Measurements from ENCODE around the gene CNTF. TPM values are rescaled to one million over a fixed set of nuclear protein-coding genes. Genes with fewer than 3 reads are reported as not detected.
A peak's percentile ranks its signal among the peaks of the same experiment; 100 is the strongest.

CNTF gene
- total and polyA plus RNA-seq, 12 donors = 0.15 to 1.6 (median 1.1) TPM

- Histone ChIP-seq H3K4me3 (no peak overlapping the region), H3K9me3 (peaks cover 0 to 10% (median 0%) of the 10 kb centered on the region in 11 donors), H3K36me3 (no peaks in the 10 kb centered on the region), H3K27ac (no peak overlapping the region), H3K27me3 (no peaks in the 10 kb centered on the region), H3K4me1 (peaks cover 0 to 20% (median 4%) of the 10 kb centered on the region in 9 donors)
- DNase-seq (no peak), ATAC-seq (no peak)
- TF ChIP-seq, protein P1, sequence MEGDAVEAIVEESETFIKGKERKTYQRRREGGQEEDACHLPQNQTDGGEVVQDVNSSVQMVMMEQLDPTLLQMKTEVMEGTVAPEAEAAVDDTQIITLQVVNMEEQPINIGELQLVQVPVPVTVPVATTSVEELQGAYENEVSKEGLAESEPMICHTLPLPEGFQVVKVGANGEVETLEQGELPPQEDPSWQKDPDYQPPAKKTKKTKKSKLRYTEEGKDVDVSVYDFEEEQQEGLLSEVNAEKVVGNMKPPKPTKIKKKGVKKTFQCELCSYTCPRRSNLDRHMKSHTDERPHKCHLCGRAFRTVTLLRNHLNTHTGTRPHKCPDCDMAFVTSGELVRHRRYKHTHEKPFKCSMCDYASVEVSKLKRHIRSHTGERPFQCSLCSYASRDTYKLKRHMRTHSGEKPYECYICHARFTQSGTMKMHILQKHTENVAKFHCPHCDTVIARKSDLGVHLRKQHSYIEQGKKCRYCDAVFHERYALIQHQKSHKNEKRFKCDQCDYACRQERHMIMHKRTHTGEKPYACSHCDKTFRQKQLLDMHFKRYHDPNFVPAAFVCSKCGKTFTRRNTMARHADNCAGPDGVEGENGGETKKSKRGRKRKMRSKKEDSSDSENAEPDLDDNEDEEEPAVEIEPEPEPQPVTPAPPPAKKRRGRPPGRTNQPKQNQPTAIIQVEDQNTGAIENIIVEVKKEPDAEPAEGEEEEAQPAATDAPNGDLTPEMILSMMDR (IDR thresholded peaks at IDR 0.05) = no peak
- intact Hi-C loops (cut with DNase I) = no loop called here
- WGBS, 2 donors = 70 to 85% methylated on average over 2 of the region's 2 CpGs
These were observed 24.8 kb downstream of the CNTF start for GRCh38 chr11:58647141-58647699.

DNA sequence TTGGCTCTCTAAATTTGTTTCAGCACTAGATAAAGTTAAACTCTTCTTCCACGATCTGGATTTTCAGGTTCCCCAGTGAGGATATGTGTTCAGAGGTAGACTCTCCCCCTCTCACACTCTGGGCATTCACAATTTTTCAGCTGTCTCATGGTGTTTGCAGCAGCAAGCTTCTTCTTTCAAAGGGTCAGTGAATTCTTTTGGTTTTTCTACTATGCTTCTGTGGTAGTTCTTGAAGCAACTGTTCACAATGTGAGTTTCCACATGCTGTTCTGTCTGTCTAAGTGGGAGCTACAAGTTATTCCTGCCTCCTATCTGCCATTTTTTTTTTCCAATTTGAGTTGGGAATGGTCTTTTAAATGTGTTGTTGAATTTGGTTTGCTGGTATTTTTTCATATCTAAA, 25.4 kb downstream of the CNTF start:
- DNase-seq (no peak), ATAC-seq (no peak)
- Histone ChIP-seq H3K27me3 (no peaks in the 10 kb centered on the region), H3K4me3 (no peak overlapping the region), H3K4me1 (peaks cover 0 to 27% (median 4%) of the 10 kb centered on the region in 9 donors), H3K36me3 (no peaks in the 10 kb centered on the region), H3K27ac (no peak overlapping the region), H3K9me3 (peaks cover 0 to 10% (median 0%) of the 10 kb centered on the region in 11 donors)
- intact Hi-C loops (cut with DNase I) = no loop called here
- WGBS, 2 donors = 61 to 68% methylated on average over 1 of the region's 1 CpG
- TF ChIP-seq, protein P1 (IDR thresholded peaks at IDR 0.05) = no peak

DNA sequence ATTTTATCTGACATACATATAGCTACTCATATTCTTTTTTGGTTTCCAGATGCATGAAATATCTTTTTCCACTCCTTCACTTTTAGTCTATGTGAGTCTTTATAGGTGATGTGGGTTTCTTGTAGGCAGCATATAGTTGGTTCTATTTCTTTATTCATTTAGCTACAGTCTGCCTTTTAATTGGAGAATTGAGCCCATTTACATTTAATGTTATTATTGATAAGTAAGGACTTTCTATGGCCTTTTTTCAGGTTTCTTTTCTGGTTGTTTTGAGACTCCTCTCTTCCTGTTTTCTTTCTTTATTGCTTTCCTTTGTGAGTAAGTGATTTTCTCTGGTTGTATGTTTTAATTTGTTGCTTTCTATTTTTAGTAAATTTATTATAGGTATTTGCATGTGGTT, 27.2 kb downstream of the CNTF start:
- no peak for DNase-seq
- intact Hi-C loops (cut with DNase I) = loop anchor here in 5 of 10 donors (5.0 to 10.0 kb wide), 6 partner anchors 135 to 505 kb away; partner anchors contain the start of gene FAM111A (in 1 of the 5)
- H3K4me1 ChIP-seq = peaks cover 0 to 30% (median 4%) of the 10 kb centered on the region in 9 donors
- H3K27ac ChIP-seq = no peak overlapping the region
- peaks cover 0 to 10% (median 0%) of the 10 kb centered on the region in 11 donors for H3K9me3 ChIP-seq
- H3K4me3 ChIP-seq = no peak overlapping the region
- H3K27me3 ChIP-seq = no peaks in the 10 kb centered on the region
- ATAC-seq = no peak
- TF ChIP-seq, protein P1 (IDR thresholded peaks at IDR 0.05) = no peak
- H3K36me3 ChIP-seq = no peaks in the 10 kb centered on the region

DNA sequence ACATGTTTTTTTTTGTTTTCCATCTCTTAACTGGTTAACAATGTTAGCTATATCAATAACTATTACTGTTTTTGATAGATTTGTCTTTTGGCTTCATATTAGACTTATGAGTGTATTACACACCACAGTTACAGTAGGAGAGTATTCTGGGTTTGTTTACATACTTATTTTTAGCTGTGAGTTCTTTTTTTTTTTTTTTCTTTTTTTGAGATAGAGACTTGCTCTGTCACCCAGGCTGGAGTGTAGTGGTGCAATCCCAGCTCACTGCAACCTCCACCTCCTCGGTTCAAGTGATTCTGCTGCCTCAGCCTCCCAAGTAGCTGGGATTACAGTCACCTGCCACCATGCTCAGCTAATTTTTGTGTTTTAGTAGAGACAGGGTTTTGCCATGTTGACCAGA, 28.0 kb downstream of the CNTF start:
- Histone ChIP-seq H3K27me3 (no peaks in the 10 kb centered on the region), H3K9me3 (peaks cover 0 to 8% (median 0%) of the 10 kb centered on the region in 11 donors), H3K4me3 (no peak overlapping the region), H3K27ac (peak overlapping the region in 1 of 10 donors; percentile 38), H3K36me3 (no peaks in the 10 kb centered on the region), H3K4me1 (peaks cover 0 to 30% (median 4%) of the 10 kb centered on the region in 9 donors)
- WGBS, 2 donors = 43 to 52% methylated on average over 1 of the region's 1 CpG
- TF ChIP-seq, protein P1 (IDR thresholded peaks at IDR 0.05) = no peak
- ATAC-seq (peak in 5 of 8 donors; percentile 55 to 72 (median 60)), DNase-seq (no peak)
- intact Hi-C loops (cut with DNase I) = loop anchor here in 5 of 10 donors (5.0 to 10.0 kb wide), 6 partner anchors 134 to 504 kb away; partner anchors contain the start of gene FAM111A (in 1 of the 5)

All from heart right ventricle (tissue), 16 donors.